Colonic mucosa (tissue), 4 donors: Measurements from ENCODE around the gene CHRNA3. TPM values are rescaled to one million over a fixed set of nuclear protein-coding genes. Genes with fewer than 3 reads are reported as not detected.
"Not testable (repeated sequence)": the region's sequence is repeated elsewhere in the genome, so short reads cannot be mapped to it uniquely, and the experiment has no call there.

Experiments used
- DNase-seq: peaks from one replicate; pipeline ENCODE4 v3.0.0-alpha.2; 2020
- H3K27ac ChIP-seq: fragments of 200-600 bp; one replicate; pipeline ENCODE4 v1.8.0; 2021
- H3K27me3 ChIP-seq: fragments of 200-600 bp; one replicate; pipeline ENCODE4 v1.8.0; 2021
- H3K36me3 ChIP-seq: fragments of 200-600 bp; one replicate; pipeline ENCODE4 v1.8.0; 2021
- H3K4me1 ChIP-seq: fragments of 200-600 bp; one replicate; pipeline ENCODE4 v1.8.0; 2021; ENCODE audit warnings: mild to moderate bottlenecking
- H3K4me3 ChIP-seq: fragments of 200-600 bp; one replicate; pipeline ENCODE4 v1.8.0; 2021
- H3K9ac ChIP-seq, 2 donors: one replicate each; pipeline ENCODE4 v1.7.0; 2013; ENCODE audit warnings: control low read depth in 2 of 2, low read depth in 2 of 2, low read length in 2 of 2
- H3K9me3 ChIP-seq: fragments of 200-600 bp; one replicate; pipeline ENCODE4 v1.8.0; 2021
- CTCF ChIP-seq: fragments of 200-600 bp; IDR thresholded peaks from one replicate; pipeline ENCODE4 v1.8.0; 2022; ENCODE audit warnings: antibody characterized with exemption, mild to moderate bottlenecking
- intact Hi-C: fragments of 100-400 bp; cut with DNase I; formaldehyde crosslinking; loops from one replicate; pipeline ENCODE4 v1.14.1; 2022
- total RNA-seq, 2 donors: library from RNA; stranded (reverse); fragmentation: NEBNext Ultra II Directional in 1 of 2; extraction: Animal tissue kit (Norgen Biotek cat#: 25700) in 1 of 2; gene quantifications; one replicate each; pipeline ENCODE4 v1.2.1, GENCODE V29; 2021
- donor health status: healthy.
- donor health status: DM: no; HTN: no; CAD: no.
- donor health status: DM: no; HTN: no; CAD: no.

The CHRNA3 gene
- total RNA-seq, 2 donors from 2014 or later, result 2.0 to 3.5 TPM

- H3K36me3 ChIP-seq, result no peaks in the 10 kb centered on the region
- no peaks in the 10 kb centered on the region for H3K4me1 ChIP-seq
- peak overlapping the region; percentile 56 for H3K4me3 ChIP-seq
- H3K9ac ChIP-seq, result peak overlapping the region; percentile 64 to 71
- peak overlapping the region; percentile 42 for H3K27ac ChIP-seq
- DNase-seq, result peak; percentile 44
- no peaks in the 10 kb centered on the region for H3K9me3 ChIP-seq
- no peak for TF ChIP-seq CTCF
- intact Hi-C loops, result no loop called here
- H3K27me3 ChIP-seq, result no peaks in the 10 kb centered on the region
Observed at GRCh38 chr15:78565951-78566774, 54.6 kb downstream of the CHRNA3 start.

- H3K4me3 ChIP-seq, result peak within 1 kb of the TSS; percentile 56
- H3K27me3 ChIP-seq, result no peaks in the 10 kb centered on the region
- no peaks in the 10 kb centered on the region for H3K9me3 ChIP-seq
- H3K9ac ChIP-seq, result peak within 1 kb of the TSS; percentile 64 to 71
- H3K27ac ChIP-seq, result peak within 1 kb of the TSS; percentile 42
- DNase-seq, result peak; percentile 97
- no peak for TF ChIP-seq CTCF
- H3K4me1 ChIP-seq, result no peaks in the 10 kb centered on the region
- H3K36me3 ChIP-seq, result no peaks in the 10 kb centered on the region
- intact Hi-C loops, result no loop called here
Observed at GRCh38 chr15:78565097-78565950, 55.5 kb downstream of the CHRNA3 start, which contains the start of gene CHRNA5. Gene CHRNA5, plus strand, starts transcription at chr15:78565520. Its CDS starts 200 bp downstream, at chr15:78565720.

- Histone ChIP-seq H3K4me3 (no peak overlapping the region), H3K27me3 (no peaks in the 10 kb centered on the region), H3K4me1 (no peaks in the 10 kb centered on the region), H3K9ac (peak overlapping the region in 1 of 2 donors; percentile 19), H3K9me3 (no peaks in the 10 kb centered on the region), H3K27ac (no peak overlapping the region), H3K36me3 (no peaks in the 10 kb centered on the region)
- DNase-seq, result peak; percentile 21
- TF ChIP-seq CTCF, result no peak
- intact Hi-C loops, result no loop called here
Observed at GRCh38 chr15:78564743-78565096, 56.1 kb downstream of the CHRNA3 start.

GRCh38 chr15:78563092-78563491, 57.7 kb downstream of the CHRNA3 start:
- intact Hi-C loops, result no loop called here
- H3K36me3 ChIP-seq, result no peaks in the 10 kb centered on the region
- H3K27me3 ChIP-seq, result no peaks in the 10 kb centered on the region
- no peaks in the 10 kb centered on the region for H3K9me3 ChIP-seq
- H3K4me1 ChIP-seq, result no peaks in the 10 kb centered on the region
- TF ChIP-seq CTCF, result no peak
- no peak for DNase-seq
- no peak overlapping the region for H3K9ac ChIP-seq
- H3K27ac ChIP-seq, result no peak overlapping the region
- no peak overlapping the region for H3K4me3 ChIP-seq

GRCh38 chr15:78561490-78561889, 59.3 kb downstream of the CHRNA3 start:
- Histone ChIP-seq H3K9me3 (no peaks in the 10 kb centered on the region), H3K27me3 (no peaks in the 10 kb centered on the region), H3K27ac (no peak overlapping the region), H3K4me1 (no peaks in the 10 kb centered on the region), H3K36me3 (no peaks in the 10 kb centered on the region), H3K9ac (no peak overlapping the region), H3K4me3 (no peak overlapping the region)
- DNase-seq, result no peak
- TF ChIP-seq CTCF, result no peak
- intact Hi-C loops, result no loop called here

- H3K27ac ChIP-seq, intact Hi-C loops, H3K4me1 ChIP-seq, H3K9me3 ChIP-seq, H3K36me3 ChIP-seq, H3K27me3 ChIP-seq, H3K4me3 ChIP-seq, DNase-seq, H3K9ac ChIP-seq: not testable (repeated sequence)
Observed at GRCh38 chr15:78560201-78560600, 60.6 kb downstream of the CHRNA3 start.
